Trophoblast cell (in vitro differentiated cells and primary cell): ENCODE data around the gene GABRA5.

Source experiments
- DNase-seq, 2 donors: peaks; one replicate each; pipeline ENCODE4 v3.0.0-alpha.2; 2016
- H2AFZ ChIP-seq: 2 replicates; pipeline ENCODE4 v1.6.1; 2013; ENCODE audit warnings: low read length, moderate library complexity, mild to moderate bottlenecking; ENCODE audit not compliant: insufficient read depth, poor library complexity
- H2AK5ac ChIP-seq: 2 replicates; pipeline ENCODE4 v1.6.1; 2013; ENCODE audit warnings: mild to moderate bottlenecking, low read length
- H2BK120ac ChIP-seq: 2 replicates; pipeline ENCODE4 v1.6.1; 2013; ENCODE audit warnings: low read length, mild to moderate bottlenecking, moderate library complexity; ENCODE audit not compliant: insufficient read depth, poor library complexity
- H2BK12ac ChIP-seq: 2 replicates; pipeline ENCODE4 v1.6.1; 2013; ENCODE audit warnings: mild to moderate bottlenecking, low read length, moderate library complexity
- H2BK5ac ChIP-seq: 2 replicates; pipeline ENCODE4 v1.6.1; 2013; ENCODE audit warnings: low read length, low read depth, moderate library complexity, mild to moderate bottlenecking; ENCODE audit not compliant: poor library complexity
- H3K14ac ChIP-seq: 2 replicates; pipeline ENCODE4 v1.6.1; 2013; ENCODE audit warnings: mild to moderate bottlenecking, low read length
- H3K18ac ChIP-seq: 2 replicates; pipeline ENCODE4 v1.6.1; 2013; ENCODE audit warnings: mild to moderate bottlenecking, low read length
- H3K23ac ChIP-seq: 2 replicates; pipeline ENCODE4 v1.6.1; 2013; ENCODE audit warnings: low read length
- H3K27ac ChIP-seq: 2 replicates; pipeline ENCODE4 v1.5.1; 2013; ENCODE audit warnings: low read depth, mild to moderate bottlenecking, inconsistent platforms, low read length, moderate library complexity
- H3K27me3 ChIP-seq: 2 replicates; pipeline ENCODE4 v1.6.1; 2013; ENCODE audit warnings: inconsistent platforms, mild to moderate bottlenecking, low read length, moderate library complexity; ENCODE audit not compliant: insufficient read depth
- H3K36me3 ChIP-seq, 2 experiments: 1 replicate in 1 of 2; 2 replicates in 1 of 2; pipeline ENCODE4 v1.6.1; 2013; ENCODE audit warnings: low read length in 2 of 2, mild to moderate bottlenecking in 2 of 2, moderate library complexity in 1 of 2; ENCODE audit not compliant: insufficient read depth in 2 of 2, control insufficient read depth in 1 of 2
- H3K4ac ChIP-seq: 2 replicates; pipeline ENCODE4 v1.6.1; 2013; ENCODE audit warnings: low read depth, mild to moderate bottlenecking, low read length, moderate library complexity
- H3K4me1 ChIP-seq, 2 experiments: 1 replicate in 1 of 2; 2 replicates in 1 of 2; pipeline ENCODE4 v1.6.1; 2013; ENCODE audit warnings: low read length in 2 of 2, mild to moderate bottlenecking in 2 of 2, moderate library complexity in 1 of 2; ENCODE audit not compliant: insufficient read depth in 2 of 2, control insufficient read depth in 1 of 2
- H3K4me2 ChIP-seq: 2 replicates; pipeline ENCODE4 v1.6.1; 2013; ENCODE audit warnings: inconsistent platforms, mild to moderate bottlenecking, low read length, moderate library complexity
- H3K4me3 ChIP-seq: 2 replicates; pipeline ENCODE4 v1.5.1; 2013; ENCODE audit warnings: mild to moderate bottlenecking, low read depth, low read length, inconsistent platforms
- H3K79me1 ChIP-seq: one replicate; pipeline ENCODE4 v1.6.1; 2013; ENCODE audit warnings: low read length
- H3K79me2 ChIP-seq: 2 replicates; pipeline ENCODE4 v1.6.1; 2013; ENCODE audit warnings: low read length, mild to moderate bottlenecking; ENCODE audit not compliant: control insufficient read depth, insufficient read depth, poor library complexity
- H3K9ac ChIP-seq: 2 replicates; pipeline ENCODE4 v1.6.1; 2013; ENCODE audit warnings: mild to moderate bottlenecking, low read length
- H3K9me3 ChIP-seq: 2 replicates; pipeline ENCODE4 v1.6.1; 2013; ENCODE audit warnings: low read depth, mild to moderate bottlenecking, control low read depth, inconsistent platforms, low read length; ENCODE audit not compliant: insufficient read depth
- H4K12ac ChIP-seq: 2 replicates; pipeline ENCODE4 v1.6.1; 2013; ENCODE audit warnings: low read depth, mild to moderate bottlenecking, low read length, moderate library complexity
- H4K8ac ChIP-seq: 2 replicates; pipeline ENCODE4 v1.6.1; 2013; ENCODE audit warnings: low read depth, mild to moderate bottlenecking, low read length, moderate library complexity
- H4K91ac ChIP-seq: one replicate; pipeline ENCODE4 v1.6.1; 2013; ENCODE audit warnings: low read depth, mild to moderate bottlenecking, low read length, moderate library complexity
- WGBS: extraction: QIAGEN DNeasy Blood & Tissue Kit; methylation state at CpG from one replicate; pipeline ENCODE4 v1.1.7; 2013; ENCODE audit warnings: missing lambda C conversion rate; ENCODE audit not compliant: insufficient read length, insufficient coverage; ENCODE audit errors: extremely low coverage; 5-methylcytosine and 5-hydroxymethylcytosine counted together

Gene GABRA5

DNA sequence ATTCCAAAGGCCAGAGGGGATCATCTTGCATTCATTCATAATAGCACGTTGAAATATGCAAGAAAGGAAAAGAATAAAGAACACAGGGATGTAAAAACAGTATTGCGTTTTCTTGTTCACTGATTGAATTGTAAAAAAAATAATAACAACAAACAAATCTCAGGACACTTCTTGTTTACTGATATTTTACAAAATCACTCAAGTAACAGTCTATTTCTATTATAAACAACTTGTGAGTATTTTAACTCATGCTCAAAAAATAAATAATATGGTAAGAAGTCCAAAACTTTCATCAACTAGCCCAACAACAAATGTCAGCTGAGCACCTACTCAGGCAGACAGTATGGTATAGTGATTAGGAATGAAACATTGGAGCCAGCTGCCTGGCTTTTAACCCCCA, 101.9 kb downstream of the GABRA5 start:
- Histone ChIP-seq H2BK120ac (no peak overlapping the region), H4K8ac (no peak overlapping the region), H3K4me3 (no peak overlapping the region), H2BK5ac (no peak overlapping the region), H3K79me1 (no peaks in the 10 kb centered on the region), H3K18ac (no peak overlapping the region), H4K12ac (no peak overlapping the region), H3K14ac (no peak overlapping the region), H3K79me2 (no peaks in the 10 kb centered on the region), H3K36me3 (no peaks in the 10 kb centered on the region), H3K9me3 (peaks cover 1% of the 10 kb centered on the region), H3K27me3 (peaks cover 16% of the 10 kb centered on the region), H3K4me2 (no peak overlapping the region), H2AFZ (no peak overlapping the region), H3K23ac (no peak overlapping the region), H4K91ac (no peak overlapping the region), H3K27ac (no peak overlapping the region), H3K4ac (no peak overlapping the region), H3K4me1 (peaks cover 0 to 4% of the 10 kb centered on the region in 2 experiments), H2BK12ac (no peak overlapping the region), H3K9ac (no peak overlapping the region), H2AK5ac (no peak overlapping the region)
- no peak for DNase-seq
- WGBS: no CpG with 5 or more reads among the region's 2 CpGs

- Histone ChIP-seq H3K36me3 (no peaks in the 10 kb centered on the region), H2AK5ac (no peak within 1 kb of the TSS)
- WGBS: no CpG with 5 or more reads among the region's 33 CpGs
Observed at GRCh38 chr15:26970712-26971210, 103.9 kb downstream of the GABRA5 start, which contains the start of gene GABRG3. GABRG3 (plus strand) TSS chr15:26971181.

GRCh38 chr15:26971271-26972018, 104.6 kb downstream of the GABRA5 start:
- H3K23ac ChIP-seq: no peak overlapping the region
- H3K4ac ChIP-seq: no peak overlapping the region
- DNase-seq: no peak
- H3K36me3 ChIP-seq: no peaks in the 10 kb centered on the region
- H2BK12ac ChIP-seq: no peak overlapping the region
- H2AK5ac ChIP-seq: no peak overlapping the region
- peak overlapping the region; percentile 82 for H3K4me3 ChIP-seq
- H3K79me1 ChIP-seq: no peaks in the 10 kb centered on the region
- no peak overlapping the region for H3K27ac ChIP-seq
- no peak overlapping the region for H2BK120ac ChIP-seq
- H4K91ac ChIP-seq: no peak overlapping the region
- peaks cover 16% of the 10 kb centered on the region for H3K27me3 ChIP-seq
- no peak overlapping the region for H2BK5ac ChIP-seq
- peak overlapping the region; percentile 77 for H3K4me2 ChIP-seq
- peak overlapping the region; percentile 8 for H3K9ac ChIP-seq
- H4K8ac ChIP-seq: no peak overlapping the region
- H4K12ac ChIP-seq: no peak overlapping the region
- peak overlapping the region; percentile 52 for H3K18ac ChIP-seq
- H3K9me3 ChIP-seq: peaks cover 1% of the 10 kb centered on the region
- no peaks in the 10 kb centered on the region for H3K79me2 ChIP-seq
- H2AFZ ChIP-seq: no peak overlapping the region
- peak overlapping the region; percentile 59 for H3K14ac ChIP-seq
- peaks cover 0 to 4% of the 10 kb centered on the region in 2 experiments for H3K4me1 ChIP-seq
- no CpG with 5 or more reads among the region's 72 CpGs for WGBS

More at GRCh38 chr15:26970712-26971210, 103.9 kb downstream of the GABRA5 start, which contains the start of gene GABRG3:
- Histone ChIP-seq H3K27me3 (peaks cover 16% of the 10 kb centered on the region), H3K4me1 (peaks cover 0 to 4% of the 10 kb centered on the region in 2 experiments), H3K18ac (peak within 1 kb of the TSS; percentile 52), H3K4me3 (peak within 1 kb of the TSS; percentile 82), H3K4ac (no peak within 1 kb of the TSS), H3K9me3 (peaks cover 1% of the 10 kb centered on the region), H2BK12ac (no peak within 1 kb of the TSS), H3K27ac (no peak within 1 kb of the TSS), H3K79me1 (no peaks in the 10 kb centered on the region), H2BK5ac (no peak within 1 kb of the TSS), H2AFZ (peak within 1 kb of the TSS; percentile 46), H3K14ac (peak within 1 kb of the TSS; percentile 59), H4K12ac (no peak within 1 kb of the TSS), H4K91ac (no peak within 1 kb of the TSS), H3K9ac (peak within 1 kb of the TSS; percentile 17), H3K23ac (no peak within 1 kb of the TSS), H4K8ac (no peak within 1 kb of the TSS), H3K4me2 (peak within 1 kb of the TSS; percentile 77), H3K79me2 (no peaks in the 10 kb centered on the region), H2BK120ac (no peak within 1 kb of the TSS)
- no peak for DNase-seq

DNA sequence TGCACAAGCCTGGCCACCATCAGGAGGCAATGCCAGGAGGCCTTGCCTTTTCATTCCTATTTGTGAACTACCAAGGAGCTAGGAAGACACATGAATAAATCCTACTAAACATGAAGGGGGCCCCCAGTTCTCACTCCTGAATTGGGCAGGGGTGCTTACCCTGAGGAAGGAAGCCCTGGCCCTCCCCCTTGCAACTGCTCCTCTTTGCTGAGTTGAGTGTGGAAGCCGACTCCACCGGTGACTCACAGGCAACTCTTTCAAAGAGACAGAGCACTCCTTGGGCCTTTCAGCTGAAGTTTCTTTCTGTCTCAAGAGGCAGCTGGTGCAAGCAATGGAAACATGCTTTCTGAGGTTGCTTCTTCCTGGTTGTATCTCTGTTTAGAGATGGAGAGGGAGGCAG, 105.8 kb downstream of the GABRA5 start:
- WGBS: no CpG with 5 or more reads among the region's 2 CpGs
- Histone ChIP-seq H3K14ac (no peak overlapping the region), H3K27me3 (peaks cover 14% of the 10 kb centered on the region), H3K18ac (no peak overlapping the region), H4K8ac (no peak overlapping the region), H3K23ac (no peak overlapping the region), H2AK5ac (no peak overlapping the region), H2BK12ac (no peak overlapping the region), H3K9me3 (peaks cover 1% of the 10 kb centered on the region), H2BK120ac (no peak overlapping the region), H3K4ac (no peak overlapping the region), H3K4me1 (peaks cover 0 to 2% of the 10 kb centered on the region in 2 experiments), H4K91ac (no peak overlapping the region), H3K4me2 (peak overlapping the region; percentile 77), H4K12ac (no peak overlapping the region), H2AFZ (no peak overlapping the region), H3K36me3 (no peaks in the 10 kb centered on the region), H3K79me2 (no peaks in the 10 kb centered on the region), H3K79me1 (no peaks in the 10 kb centered on the region), H3K4me3 (peak overlapping the region; percentile 38), H3K9ac (no peak overlapping the region), H3K27ac (no peak overlapping the region), H2BK5ac (no peak overlapping the region)
- no peak for DNase-seq
